Stimulated activated CD4-positive, alpha-beta T cell treated with anti-CD3 and anti-CD28 coated beads, Interleukin-4, amount 100 ng/mL, for 48 hours (primary cell): Measurements from ENCODE around the gene JAK1.
"Not testable (repeated sequence)": the region's sequence is repeated elsewhere in the genome, so short reads cannot be mapped to it uniquely, and the experiment has no call there.

Experiments
- DNase-seq, 2 donors: peaks; one replicate each; pipeline ENCODE4 v3.0.0-alpha.2; 2020; ENCODE audit warnings: low read depth in 2 of 2

JAK1 gene

GRCh38 chr1:64966158-64966971 lies at the start of gene JAK1:
JAK1 (minus strand) TSS chr1:64966549; CDS start chr1:64886264, 80,285 bp downstream.
- peak; percentile 87 to 88 for DNase-seq

- DNase-seq: no peak
Observed at GRCh38 chr1:65014321-65014720, 48.0 kb upstream of the JAK1 start.

GRCh38 chr1:65011983-65012382 lies 45.6 kb upstream of the JAK1 start:
- DNase-seq: no peak

- DNase-seq: no peak
Observed at GRCh38 chr1:65009724-65010420, 43.5 kb upstream of the JAK1 start.

- DNase-seq: no peak
Observed at GRCh38 chr1:65009176-65009575, 42.8 kb upstream of the JAK1 start.

- DNase-seq: no peak
Observed at GRCh38 chr1:65006806-65007205, 40.5 kb upstream of the JAK1 start.

- no peak for DNase-seq
Observed at GRCh38 chr1:65003316-65003664, 36.9 kb upstream of the JAK1 start.

GRCh38 chr1:65002508-65003315 lies 36.4 kb upstream of the JAK1 start:
- DNase-seq: peak; percentile 50 to 61

GRCh38 chr1:65002156-65002507 lies 35.8 kb upstream of the JAK1 start:
- no peak for DNase-seq

- DNase-seq: peak; percentile 69 to 78
Observed at GRCh38 chr1:65001231-65001792, 35.0 kb upstream of the JAK1 start.

GRCh38 chr1:64998425-64998948 lies 32.1 kb upstream of the JAK1 start:
- DNase-seq: not testable (repeated sequence)

GRCh38 chr1:64996541-64997257 lies 30.4 kb upstream of the JAK1 start:
- no peak for DNase-seq

- no peak for DNase-seq
Observed at GRCh38 chr1:64995316-64995715, 29.0 kb upstream of the JAK1 start.

- no peak for DNase-seq
Observed at GRCh38 chr1:64986903-64987871, 20.8 kb upstream of the JAK1 start.

GRCh38 chr1:64984737-64985136 lies 18.4 kb upstream of the JAK1 start:
- DNase-seq: no peak

GRCh38 chr1:64984106-64984505 lies 17.8 kb upstream of the JAK1 start:
- DNase-seq: no peak

- DNase-seq: no peak
Observed at GRCh38 chr1:64983110-64983509, 16.8 kb upstream of the JAK1 start.

- no peak for DNase-seq
Observed at GRCh38 chr1:64981601-64982533, 15.5 kb upstream of the JAK1 start.
